GM10266 (cell line): Measurements from ENCODE around the gene APOLD1.

ENCODE experiments used
- DNase-seq: peaks from one replicate; pipeline ENCODE4 v3.0.0; 2012; ENCODE audit errors: extremely low spot score
- TF ChIP-seq, protein P1 (sequence below): IDR thresholded peaks from 2 replicates; pipeline ENCODE4 v1.5.1; 2012; ENCODE audit warnings: mild to moderate bottlenecking, low read depth; ENCODE audit not compliant: control insufficient read depth, insufficient read depth; ENCODE audit errors: missing control alignments

APOLD1 gene

DNA sequence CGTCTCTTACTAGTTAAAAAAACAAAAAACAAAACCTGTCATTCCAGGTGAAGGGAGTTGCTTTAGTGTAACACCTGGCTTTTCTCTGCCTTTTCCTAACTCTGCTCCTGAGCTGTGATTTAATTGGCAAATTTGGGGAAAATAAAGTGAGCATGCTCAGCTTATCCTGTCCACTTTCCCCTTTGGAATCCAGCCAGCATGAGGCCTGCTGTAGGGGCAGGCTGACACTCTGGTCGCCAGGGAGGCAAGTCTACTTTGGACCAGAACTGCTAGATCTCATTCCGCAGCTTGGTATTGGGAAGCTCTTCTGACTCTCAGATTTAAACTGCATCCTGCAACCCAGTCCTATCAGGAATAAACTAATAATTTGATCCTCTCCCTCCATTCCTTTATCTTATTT is 38.2 kb upstream of the APOLD1 start:
- no peak for DNase-seq
- TF ChIP-seq, protein P1, sequence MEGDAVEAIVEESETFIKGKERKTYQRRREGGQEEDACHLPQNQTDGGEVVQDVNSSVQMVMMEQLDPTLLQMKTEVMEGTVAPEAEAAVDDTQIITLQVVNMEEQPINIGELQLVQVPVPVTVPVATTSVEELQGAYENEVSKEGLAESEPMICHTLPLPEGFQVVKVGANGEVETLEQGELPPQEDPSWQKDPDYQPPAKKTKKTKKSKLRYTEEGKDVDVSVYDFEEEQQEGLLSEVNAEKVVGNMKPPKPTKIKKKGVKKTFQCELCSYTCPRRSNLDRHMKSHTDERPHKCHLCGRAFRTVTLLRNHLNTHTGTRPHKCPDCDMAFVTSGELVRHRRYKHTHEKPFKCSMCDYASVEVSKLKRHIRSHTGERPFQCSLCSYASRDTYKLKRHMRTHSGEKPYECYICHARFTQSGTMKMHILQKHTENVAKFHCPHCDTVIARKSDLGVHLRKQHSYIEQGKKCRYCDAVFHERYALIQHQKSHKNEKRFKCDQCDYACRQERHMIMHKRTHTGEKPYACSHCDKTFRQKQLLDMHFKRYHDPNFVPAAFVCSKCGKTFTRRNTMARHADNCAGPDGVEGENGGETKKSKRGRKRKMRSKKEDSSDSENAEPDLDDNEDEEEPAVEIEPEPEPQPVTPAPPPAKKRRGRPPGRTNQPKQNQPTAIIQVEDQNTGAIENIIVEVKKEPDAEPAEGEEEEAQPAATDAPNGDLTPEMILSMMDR, result no peak

DNA sequence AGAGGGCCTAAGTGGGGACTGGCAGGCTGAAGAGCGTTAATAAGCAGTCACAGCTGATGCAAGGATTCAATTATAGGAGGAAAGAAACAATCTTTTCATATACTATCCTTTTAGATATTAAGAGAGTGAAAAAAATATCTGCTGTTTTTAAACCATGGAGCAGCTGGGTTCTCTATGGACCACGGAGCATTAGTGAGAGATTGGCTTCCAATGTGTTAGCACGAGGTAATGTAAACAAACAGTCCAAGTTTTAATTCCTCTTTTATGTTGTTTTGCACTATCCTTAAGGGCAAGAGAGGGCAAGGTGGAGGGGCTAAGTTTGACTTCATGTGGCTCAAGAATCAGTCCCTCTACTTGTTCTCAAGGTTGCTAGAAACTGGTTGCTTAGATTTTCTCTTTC is 37.4 kb upstream of the APOLD1 start:
- DNase-seq, result no peak
- TF ChIP-seq, protein P1, result no peak

DNA sequence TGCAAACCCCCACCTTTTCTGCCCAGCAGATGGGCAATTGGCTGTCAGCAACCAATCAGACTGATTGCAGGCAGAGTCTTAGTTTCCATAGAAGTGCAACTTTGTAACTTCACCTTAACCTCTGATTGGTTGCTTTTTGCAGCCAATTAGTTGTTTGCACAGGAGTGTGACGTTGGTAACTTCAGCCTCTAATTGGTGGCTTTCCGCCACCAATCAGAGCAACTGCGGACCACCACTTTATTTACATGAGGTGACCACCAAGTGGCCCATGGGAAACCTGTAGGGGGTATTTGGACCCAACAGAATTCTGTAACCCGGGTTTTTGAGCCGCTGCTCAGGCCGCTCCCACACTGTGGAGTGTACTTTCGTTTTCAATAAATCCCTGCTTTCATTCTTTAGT is 36.0 kb upstream of the APOLD1 start:
- TF ChIP-seq, protein P1, result no peak
- no peak for DNase-seq

DNA sequence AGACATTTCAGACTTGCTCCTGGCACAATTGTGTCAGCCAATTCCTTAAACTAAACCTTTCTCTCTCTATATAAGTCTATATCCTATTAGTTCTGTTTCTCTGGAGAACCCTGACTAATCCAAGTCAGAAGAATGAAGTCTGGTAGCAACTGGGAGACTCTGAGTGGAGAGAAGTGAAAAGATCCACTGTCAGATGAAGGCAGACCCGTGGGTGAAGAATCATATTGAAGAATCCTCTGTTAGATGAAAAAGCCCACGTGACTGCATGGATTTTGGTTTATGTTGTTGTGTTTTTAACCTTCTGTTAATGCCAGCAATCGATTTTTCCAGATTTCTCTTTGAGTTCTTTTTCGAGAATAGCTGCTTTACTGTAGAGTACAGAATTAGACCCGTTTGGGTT is 29.5 kb upstream of the APOLD1 start:
- no peak for DNase-seq
- TF ChIP-seq, protein P1, result no peak

DNA sequence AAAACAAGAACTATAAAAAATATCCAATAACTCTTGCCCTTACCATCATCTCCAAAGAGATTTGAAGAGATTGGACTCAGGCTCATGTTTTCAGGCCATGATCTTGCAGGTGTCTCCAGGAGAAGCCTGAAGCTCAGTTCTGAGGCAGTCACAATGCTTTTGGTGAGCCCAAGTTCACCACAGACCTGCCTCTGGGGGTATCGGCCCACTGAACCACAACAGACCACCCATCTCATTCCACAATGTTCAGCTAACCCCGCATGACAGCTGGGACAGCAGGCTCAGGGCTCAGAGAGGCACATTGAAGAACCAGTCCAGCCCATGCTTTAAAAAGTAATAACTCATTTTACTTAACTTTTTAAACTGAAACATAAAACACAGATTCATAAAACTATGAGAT is 28.3 kb upstream of the APOLD1 start:
- no peak for DNase-seq
- TF ChIP-seq, protein P1, result no peak

DNA sequence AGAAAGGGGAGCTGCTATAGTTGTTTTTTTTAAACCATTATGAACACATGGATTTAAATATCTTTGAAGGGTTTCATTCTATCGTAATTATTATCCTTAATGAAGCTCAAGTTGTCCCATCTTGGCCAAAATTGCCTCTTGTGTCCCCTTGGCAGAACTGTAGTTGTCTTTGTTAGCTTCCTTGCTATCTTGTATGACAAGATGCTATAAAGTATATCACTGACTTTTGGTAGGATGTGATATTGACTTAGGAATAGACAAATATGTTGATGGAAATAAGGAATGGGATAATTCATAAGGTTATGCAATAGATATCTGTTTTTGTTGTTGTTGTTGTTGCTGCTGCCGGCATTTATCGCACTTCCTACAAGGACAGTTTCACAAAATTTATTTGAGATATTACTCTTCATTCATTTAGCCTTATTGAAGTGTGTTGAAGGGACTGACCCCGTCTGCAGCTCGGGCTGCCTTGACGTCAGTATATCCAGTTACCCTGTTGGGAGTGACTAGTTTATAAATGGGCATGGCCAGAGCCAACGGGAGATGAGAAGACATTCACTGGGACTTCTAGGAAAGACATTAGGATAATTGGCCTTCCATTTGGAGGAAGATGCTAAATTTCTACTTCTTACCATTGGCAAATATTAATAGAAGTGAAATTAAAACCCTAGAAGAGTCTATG is 26.1 kb upstream of the APOLD1 start:
- DNase-seq, result no peak
- TF ChIP-seq, protein P1, result no peak

DNA sequence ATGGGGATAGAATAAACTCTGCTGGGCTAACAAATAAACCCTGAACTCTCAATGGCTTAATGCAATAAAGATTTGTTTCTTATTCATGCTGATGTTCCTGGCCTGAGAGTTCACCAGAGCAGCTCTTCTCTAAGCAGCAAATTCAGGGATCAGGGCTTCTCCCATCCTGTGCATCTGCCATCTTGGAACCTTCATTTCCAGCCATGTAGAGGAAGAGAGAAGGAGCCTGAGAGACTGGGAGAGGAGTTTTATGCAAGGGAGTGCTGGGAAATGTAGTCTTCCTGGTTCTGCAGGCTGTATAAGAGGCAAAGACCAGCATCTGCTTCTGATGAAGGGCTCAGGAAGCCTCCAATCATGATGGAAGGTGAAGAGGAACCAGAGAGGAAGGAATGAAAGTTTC is 20.6 kb upstream of the APOLD1 start:
- TF ChIP-seq, protein P1, result no peak
- DNase-seq, result no peak
